Left renal cortex interstitium (tissue), 4 donors: ENCODE results near the gene EAF1. TPM values are rescaled to one million over a fixed set of nuclear protein-coding genes. Genes with fewer than 3 reads are reported as not detected.
A peak's percentile ranks its signal among the peaks of the same experiment; 100 is the strongest.
"Not testable (repeated sequence)": the region's sequence is repeated elsewhere in the genome, so short reads cannot be mapped to it uniquely, and the experiment has no call there.

Source experiments
- DNase-seq, 4 donors: peaks; one replicate each; pipeline ENCODE4 v3.0.0-alpha.2; 2013; ENCODE audit warnings: low read depth in 4 of 4, low spot score in 2 of 4, missing footprints in 1 of 4
- polyA plus RNA-seq, 4 donors: library from polyadenylated mRNA; unstranded; fragments of 120-200 nt; gene quantifications; one replicate each; pipeline ENCODE4 v1.2.1, GENCODE V29; 2013; ENCODE audit not compliant: insufficient read length in 4 of 4

The EAF1 gene
- polyA plus RNA-seq, 4 donors = 15.7 to 20.8 (median 16.4) TPM

DNA sequence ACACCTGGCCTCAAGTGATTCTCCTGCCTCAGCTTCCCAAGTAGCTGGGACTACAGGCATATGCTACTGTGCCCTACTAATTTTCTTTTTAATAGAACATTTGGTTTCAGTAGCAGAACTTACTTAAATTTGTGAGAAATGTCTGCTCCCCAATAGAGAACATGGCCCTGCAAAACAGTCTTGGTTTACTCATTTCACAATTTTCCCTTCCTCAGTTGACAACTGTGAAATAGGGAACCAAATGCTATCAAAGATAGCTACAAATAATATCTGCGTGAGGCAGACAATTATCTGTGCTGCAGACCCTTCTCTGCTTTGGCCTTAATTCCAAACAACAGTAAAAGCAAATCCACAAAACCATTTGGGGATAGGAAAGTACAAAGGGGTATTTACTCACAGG is 22.6 kb upstream of the EAF1 start:
- DNase-seq = no peak

GRCh38 chr3:15405448-15406050 is 21.8 kb upstream of the EAF1 start:
- peak in 1 of 4 donors; percentile 51 for DNase-seq

DNA sequence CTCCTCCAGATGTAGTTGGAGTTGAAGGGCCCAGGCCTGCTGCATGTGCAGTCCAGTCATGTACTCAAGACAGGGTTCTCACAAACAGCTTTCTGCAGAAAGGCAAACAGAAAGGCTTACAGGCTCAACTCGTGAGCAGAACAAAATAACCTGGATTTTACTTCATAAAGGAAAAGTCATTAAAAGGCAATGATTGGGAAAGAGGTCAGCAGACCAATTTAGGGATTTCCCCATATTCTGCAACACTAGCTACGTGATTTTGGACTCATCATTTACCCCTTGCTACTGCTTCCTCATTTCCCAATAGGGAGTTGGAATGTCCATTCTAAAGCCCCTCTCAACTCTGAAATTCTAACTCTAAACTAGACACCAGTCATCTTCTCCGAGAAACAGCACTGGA is 18.2 kb upstream of the EAF1 start:
- no peak for DNase-seq

DNA sequence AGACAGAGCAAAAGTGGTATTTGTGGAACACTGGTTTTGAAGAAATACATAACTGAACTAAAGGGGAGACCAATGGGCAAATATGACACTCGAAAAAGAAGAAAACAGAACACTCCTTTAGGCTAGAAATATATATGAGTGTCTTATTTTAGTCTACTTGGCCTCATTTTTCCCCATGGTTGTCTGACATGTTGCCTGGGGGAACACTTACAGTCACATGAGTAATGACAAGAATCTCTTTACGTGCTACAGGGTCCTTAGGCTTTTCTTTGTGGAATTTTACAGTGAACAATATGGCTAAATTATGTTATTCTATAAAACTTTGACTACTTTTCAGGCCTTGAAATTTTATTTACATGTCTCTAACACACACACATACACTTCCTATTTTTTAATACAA is 17.6 kb upstream of the EAF1 start:
- no peak for DNase-seq

DNA sequence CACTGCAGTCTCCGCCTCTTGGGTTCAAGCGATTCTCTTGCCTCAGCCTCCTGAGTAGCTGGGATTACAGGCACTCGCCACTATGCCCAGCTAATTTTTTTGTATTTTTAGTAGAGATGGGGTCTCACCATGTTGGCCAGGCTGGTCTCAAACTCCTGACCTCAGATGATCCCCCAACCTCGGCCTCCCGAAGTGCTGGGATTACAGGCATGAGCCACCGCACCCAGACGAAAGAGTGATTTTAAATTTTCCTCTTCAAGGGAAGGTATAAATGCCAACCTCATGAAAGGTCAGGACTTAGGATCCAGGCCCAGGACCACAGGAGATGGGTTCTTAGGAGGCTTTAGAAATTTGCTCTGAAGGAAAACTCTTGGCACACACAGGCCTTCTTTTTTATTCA is 16.4 kb upstream of the EAF1 start:
- DNase-seq = not testable (repeated sequence)

- DNase-seq = no peak
Observed at GRCh38 chr3:15420871-15421270, 6.5 kb upstream of the EAF1 start.

DNA sequence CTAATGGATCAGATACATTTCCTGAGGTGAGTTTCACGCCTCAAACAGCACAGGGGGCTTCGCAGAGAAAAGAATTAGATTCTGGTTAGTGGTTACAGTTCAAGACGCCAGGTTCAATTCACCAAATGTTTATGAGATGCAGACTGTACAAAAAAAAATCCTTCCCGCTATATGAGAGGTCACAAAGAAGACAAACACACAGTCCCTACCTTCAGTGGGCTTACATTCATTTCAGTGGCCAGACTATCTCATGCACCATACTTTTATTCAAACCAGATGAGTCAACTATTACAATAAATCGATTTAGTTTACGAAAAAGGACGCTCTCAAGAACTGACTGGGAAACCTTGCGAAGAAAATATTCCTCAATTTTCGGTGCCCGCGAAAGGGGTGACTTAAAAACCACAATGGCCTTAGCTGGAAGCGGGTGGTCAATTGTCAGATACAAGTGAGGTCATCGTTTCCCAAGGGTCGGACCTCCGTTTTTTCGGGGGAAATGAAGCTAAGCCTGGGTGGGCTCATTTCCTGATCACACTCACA is 749 bp upstream of the EAF1 start:
- DNase-seq = no peak

DNA sequence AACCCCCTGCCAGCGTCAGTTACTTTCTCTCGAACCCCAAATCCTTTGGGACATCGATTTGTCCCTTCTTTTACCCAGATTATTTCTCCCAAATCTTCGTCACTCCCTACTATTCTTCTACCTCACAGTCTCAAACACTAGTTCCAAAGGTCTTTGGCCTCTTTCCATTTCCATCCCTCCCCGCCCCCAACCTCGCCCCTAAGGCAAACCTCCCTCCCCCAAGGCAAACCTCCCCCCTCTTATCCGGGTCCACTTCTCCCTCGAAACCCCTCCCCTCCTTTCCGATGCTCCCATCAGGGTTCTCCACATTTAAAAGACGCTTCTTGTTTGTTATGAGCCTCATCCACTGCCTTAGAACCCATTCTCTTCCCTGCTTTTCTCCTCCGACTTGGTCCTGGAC is 583 bp downstream of the EAF1 start:
- no peak for DNase-seq

GRCh38 chr3:15428539-15428938 is 1.1 kb downstream of the EAF1 start:
- DNase-seq = no peak

GRCh38 chr3:15429080-15429479 is 1.7 kb downstream of the EAF1 start:
- DNase-seq = no peak

- no peak for DNase-seq
Observed at GRCh38 chr3:15430624-15431023, 3.2 kb downstream of the EAF1 start.

GRCh38 chr3:15431256-15431837 is 3.9 kb downstream of the EAF1 start:
- DNase-seq = no peak

GRCh38 chr3:15433531-15433930 is 6.1 kb downstream of the EAF1 start:
- no peak for DNase-seq

GRCh38 chr3:15434756-15435155 is 7.4 kb downstream of the EAF1 start:
- DNase-seq = no peak

DNA sequence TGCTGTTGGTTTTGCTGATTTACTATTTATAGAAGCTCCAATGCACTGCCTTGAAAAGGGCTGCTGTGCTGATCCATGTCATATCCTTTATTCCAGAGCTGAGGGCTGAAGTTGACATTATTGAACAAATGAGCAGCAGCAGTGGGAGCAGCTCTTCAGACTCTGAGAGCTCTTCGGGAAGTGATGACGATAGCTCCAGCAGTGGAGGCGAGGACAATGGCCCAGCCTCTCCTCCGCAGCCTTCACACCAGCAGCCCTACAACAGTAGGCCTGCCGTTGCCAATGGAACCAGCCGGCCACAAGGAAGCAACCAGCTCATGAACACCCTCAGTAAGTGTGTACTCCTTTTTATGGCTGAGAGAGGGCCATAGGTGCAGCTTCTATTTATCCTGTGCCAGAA is 8.8 kb downstream of the EAF1 start:
- no peak for DNase-seq

- DNase-seq = no peak
Observed at GRCh38 chr3:15438983-15439382, 11.6 kb downstream of the EAF1 start.

GRCh38 chr3:15439476-15439875 is 12.1 kb downstream of the EAF1 start:
- no peak for DNase-seq

DNA sequence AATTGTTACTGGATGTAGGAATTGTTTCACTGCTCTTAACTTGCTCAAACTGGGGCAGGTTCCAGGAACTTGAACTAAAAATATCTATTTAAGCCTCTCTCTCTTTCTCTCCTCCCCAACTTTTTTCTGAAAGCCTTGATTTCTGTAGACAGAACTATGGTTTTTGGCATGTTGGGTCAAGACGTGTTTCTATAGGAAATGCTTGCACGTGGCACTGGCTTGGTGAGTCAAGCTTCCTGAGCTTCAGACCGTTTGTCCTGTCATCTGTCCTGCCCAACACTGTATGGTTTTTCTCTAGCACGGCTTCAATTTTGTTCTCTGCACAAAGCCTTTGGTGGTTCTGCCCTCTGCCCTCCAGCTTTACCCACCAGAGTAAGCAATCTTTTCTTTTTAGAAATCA is 13.5 kb downstream of the EAF1 start:
- DNase-seq = no peak

DNA sequence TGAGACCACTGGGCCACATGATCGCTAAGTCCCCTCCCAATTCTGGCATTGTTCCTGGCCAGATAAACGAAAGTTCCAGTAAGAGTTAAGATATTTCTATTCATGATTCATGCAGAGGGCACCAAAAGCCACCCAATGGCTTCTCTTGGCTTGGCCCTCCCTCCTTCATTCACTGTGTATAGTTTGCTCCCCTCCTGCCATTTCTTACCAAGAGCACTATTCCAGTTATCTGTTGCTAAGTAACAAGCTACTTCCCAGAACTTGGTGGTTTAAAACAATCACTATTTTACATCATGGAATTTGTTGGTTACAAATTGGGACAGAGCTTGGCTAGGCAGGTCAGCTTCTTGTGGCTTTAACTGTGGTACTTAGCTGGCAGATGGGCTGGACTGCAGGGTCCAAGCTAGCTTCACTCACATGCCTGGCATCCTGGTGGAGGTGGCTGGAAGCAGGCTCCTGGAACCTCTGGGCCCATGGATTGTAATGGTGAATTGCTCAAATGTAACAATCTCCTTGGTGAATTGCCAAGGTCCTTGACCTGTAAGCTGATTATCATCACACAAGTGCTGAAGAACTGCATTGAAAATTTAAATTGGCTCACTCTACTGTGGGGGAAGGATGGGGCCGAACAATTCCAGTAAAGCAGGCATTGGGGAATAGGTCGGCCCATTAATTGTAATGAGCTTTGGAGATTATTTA is 16.6 kb downstream of the EAF1 start:
- DNase-seq = no peak

GRCh38 chr3:15449489-15450224 is 22.3 kb downstream of the EAF1 start:
- no peak for DNase-seq
